Heart right ventricle (tissue), 16 donors: ENCODE data around the gene CAPZA1. TPM values are rescaled to one million over a fixed set of nuclear protein-coding genes. Genes with fewer than 3 reads are reported as not detected.

Source experiments
- ATAC-seq, 8 donors: fragments of 200-7000 bp; cut with Tn5 transposase; one replicate each; pipeline ENCODE4 v1.9.1; 2020; ENCODE audit warnings: mild to moderate bottlenecking in 8 of 8, moderate library complexity in 8 of 8, moderate number of reproducible peaks in 1 of 8
- DNase-seq, 2 donors: peaks; one replicate each; pipeline ENCODE4 v3.0.0-alpha.2; 2020
- H3K27ac ChIP-seq, 10 donors: fragments of 200-600 bp; sonication (generic) in 2 of 10; one replicate each; pipeline versions ENCODE4 v1.5.0 to v1.8.0; 2020 to 2022; ENCODE audit warnings: mild to moderate bottlenecking in 3 of 10
- H3K27me3 ChIP-seq, 7 donors: fragments of 200-600 bp; one replicate each; pipeline ENCODE4 v1.8.0; 2021 to 2022; ENCODE audit warnings: mild to moderate bottlenecking in 2 of 7
- H3K36me3 ChIP-seq, 9 donors: fragments of 200-600 bp; sonication (generic) in 1 of 9; one replicate each; pipeline versions ENCODE4 v1.5.0 to v1.8.0; 2020 to 2022; ENCODE audit warnings: mild to moderate bottlenecking in 2 of 9
- H3K4me1 ChIP-seq, 9 donors: fragments of 200-600 bp; sonication (generic) in 1 of 9; one replicate each; pipeline versions ENCODE4 v1.5.0 to v1.8.0; 2020 to 2022; ENCODE audit warnings: mild to moderate bottlenecking in 4 of 9
- H3K4me3 ChIP-seq, 10 donors: fragments of 200-600 bp; sonication (generic) in 2 of 10; one replicate each; pipeline versions ENCODE4 v1.5.0 to v1.8.0; 2020 to 2022; ENCODE audit warnings: mild to moderate bottlenecking in 7 of 10, moderate library complexity in 2 of 10
- H3K9me3 ChIP-seq, 11 donors: fragments of 200-600 bp in 10 of 11; sonication (generic) in 2 of 11; one replicate each; pipeline versions ENCODE4 v1.5.0 to v1.8.0; 2013 to 2022; ENCODE audit warnings: mild to moderate bottlenecking in 2 of 11, control low read depth in 1 of 11, moderate library complexity in 1 of 11
- WGBS, 2 donors: extraction: QIAGEN DNeasy Blood & Tissue Kit; methylation state at CpG; one replicate each; pipeline ENCODE4 v1.1.7; 2013; ENCODE audit warnings: inconsistent platforms in 1 of 2; 5-methylcytosine and 5-hydroxymethylcytosine counted together
- intact Hi-C, 10 donors: fragments of 100-400 bp; cut with DNase I; formaldehyde crosslinking; loops; one replicate each; pipeline versions ENCODE4 v1.11.1 to v1.14.2; 2022
- polyA plus RNA-seq, 2 donors: library from polyadenylated mRNA; stranded (reverse); fragments of 200-250 nt; gene quantifications; one replicate each; pipeline ENCODE4 v1.2.3, GENCODE V29; 2013
- total RNA-seq, 10 donors: library from RNA; stranded (reverse); fragmentation: NEBNext Ultra II Directional in 3 of 10; extraction: Animal tissue kit (Norgen Biotek cat#: 25700) in 3 of 10; gene quantifications; one replicate each; pipeline versions ENCODE4 v1.2.1 to v1.2.4, GENCODE V29; 2021 to 2023
- TF ChIP-seq, protein P1 (sequence below), 9 donors: fragments of 200-600 bp; sonication (generic) in 2 of 9; IDR thresholded peaks; one replicate each; pipeline versions ENCODE4 v1.5.0 to v1.8.0; 2021 to 2022; ENCODE audit warnings: antibody characterized with exemption in 9 of 9, mild to moderate bottlenecking in 5 of 9, moderate library complexity in 1 of 9
- donor health status: Arrhythmogenic right ventricular cardiomyopathy.
- donor health status: ischemic (EF 13 %, LVEDD 7.1; RV severe dilation, severe dysfunction).
- donor health status: healthy with polysubstance abuse.
- donor health status: DM: no; HTN: yes; CAD: no.
- donor health status: DM: no; HTN: no; CAD: no.
- donor health status: ischemic (EF 25% LVEDD 6.9; RV normal size, moderate dysfunction).
- donor health status: ischemic (EF 25% LVEDD 5.7; RV mildly dilated, moderate dysfunction).
- donor health status: healthy.
- donor health status: DM: yes; HTN: yes; CAD: no.
- donor health status: Ischemic cardiomyopathy.
- donor health status: ischemic (EF 35%, LVEDD 5.7; RV mildly dilated, moderate dysfunction).
- donor health status: nonischemic (EF 11% LVEDD 7.7; RV severe dilation, severe dysfunction).
- donor health status: DM: yes; HTN: yes; CAD: no.
- donor health status: PGD.
- donor health status: ischemic (EF 29% LVEDD 5.4; RV normal size, mild dysfunction).
- donor health status: nonischemic (EF 23%, LVEDD 6.1; RV moderate dilation, normal function).

Gene CAPZA1
- total and polyA plus RNA-seq, 12 donors = 19.5 to 58.3 (median 23.6) TPM

DNA sequence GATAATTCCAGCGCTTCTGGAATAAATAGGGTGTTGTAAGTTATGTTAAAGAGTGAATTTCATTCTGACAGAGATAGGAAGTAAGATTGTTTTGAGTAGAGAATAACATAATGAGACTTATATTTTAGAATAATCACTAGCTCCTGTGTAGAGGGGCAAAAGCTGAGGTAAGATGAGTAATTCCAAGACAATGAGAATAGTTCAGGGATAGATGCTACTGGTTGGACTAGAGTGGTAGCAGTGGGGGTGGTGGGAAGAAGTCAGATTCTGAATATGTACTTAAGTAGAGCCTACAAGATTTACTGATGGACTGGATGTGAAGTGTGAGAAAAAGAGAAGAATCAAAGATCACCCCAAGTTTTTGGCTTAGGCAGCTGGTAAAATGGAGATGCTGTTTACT is 31.6 kb downstream of the CAPZA1 start:
- intact Hi-C loops = no loop called here
- WGBS, 2 donors = 97 to 98% methylated on average over 1 of the region's 1 CpG
- DNase-seq = no peak

DNA sequence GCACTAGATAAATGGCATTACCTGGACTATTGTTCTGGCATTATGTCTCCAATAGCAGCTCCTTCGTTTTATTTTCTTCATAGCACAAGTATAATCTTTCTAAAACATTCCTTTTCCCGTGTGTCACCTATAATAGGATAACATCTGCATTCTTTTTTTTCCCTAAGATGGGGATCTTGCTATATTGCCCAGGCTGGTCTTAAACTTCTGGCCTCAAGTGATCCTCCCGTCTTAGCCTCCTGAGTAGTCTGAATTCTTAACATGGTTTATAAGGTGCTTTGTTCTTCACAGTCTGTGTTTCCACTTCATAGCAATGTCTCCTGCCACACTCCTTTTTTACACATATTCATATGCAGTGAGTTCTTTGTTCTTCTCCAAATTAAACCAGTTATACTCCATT is 46.2 kb downstream of the CAPZA1 start:
- TF ChIP-seq, protein P1, sequence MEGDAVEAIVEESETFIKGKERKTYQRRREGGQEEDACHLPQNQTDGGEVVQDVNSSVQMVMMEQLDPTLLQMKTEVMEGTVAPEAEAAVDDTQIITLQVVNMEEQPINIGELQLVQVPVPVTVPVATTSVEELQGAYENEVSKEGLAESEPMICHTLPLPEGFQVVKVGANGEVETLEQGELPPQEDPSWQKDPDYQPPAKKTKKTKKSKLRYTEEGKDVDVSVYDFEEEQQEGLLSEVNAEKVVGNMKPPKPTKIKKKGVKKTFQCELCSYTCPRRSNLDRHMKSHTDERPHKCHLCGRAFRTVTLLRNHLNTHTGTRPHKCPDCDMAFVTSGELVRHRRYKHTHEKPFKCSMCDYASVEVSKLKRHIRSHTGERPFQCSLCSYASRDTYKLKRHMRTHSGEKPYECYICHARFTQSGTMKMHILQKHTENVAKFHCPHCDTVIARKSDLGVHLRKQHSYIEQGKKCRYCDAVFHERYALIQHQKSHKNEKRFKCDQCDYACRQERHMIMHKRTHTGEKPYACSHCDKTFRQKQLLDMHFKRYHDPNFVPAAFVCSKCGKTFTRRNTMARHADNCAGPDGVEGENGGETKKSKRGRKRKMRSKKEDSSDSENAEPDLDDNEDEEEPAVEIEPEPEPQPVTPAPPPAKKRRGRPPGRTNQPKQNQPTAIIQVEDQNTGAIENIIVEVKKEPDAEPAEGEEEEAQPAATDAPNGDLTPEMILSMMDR (IDR thresholded peaks at IDR 0.05) = no peak
- ATAC-seq (no peak), DNase-seq (no peak)
- H3K9me3 ChIP-seq = no peaks in the 10 kb centered on the region
- H3K4me3 ChIP-seq = no peak overlapping the region
- H3K36me3 ChIP-seq = peaks cover 0 to 100% (median 35%) of the 10 kb centered on the region in 9 donors
- 77 to 79% methylated on average over 3 of the region's 3 CpGs for WGBS, 2 donors
- peaks cover 0 to 14% (median 0%) of the 10 kb centered on the region in 9 donors for H3K4me1 ChIP-seq
- no peaks in the 10 kb centered on the region for H3K27me3 ChIP-seq
- H3K27ac ChIP-seq = no peak overlapping the region
- intact Hi-C loops = no loop called here

More for the DNA sequence above, 31.6 kb downstream of the CAPZA1 start:
- no peaks in the 10 kb centered on the region for H3K9me3 ChIP-seq
- H3K4me3 ChIP-seq = no peak overlapping the region
- TF ChIP-seq, protein P1 (IDR thresholded peaks at IDR 0.05) = no peak
- peaks cover 0 to 96% (median 21%) of the 10 kb centered on the region in 9 donors for H3K36me3 ChIP-seq
- ATAC-seq = no peak
- peaks cover 0 to 8% (median 0%) of the 10 kb centered on the region in 9 donors for H3K4me1 ChIP-seq
- H3K27me3 ChIP-seq = no peaks in the 10 kb centered on the region
- H3K27ac ChIP-seq = no peak overlapping the region

DNA sequence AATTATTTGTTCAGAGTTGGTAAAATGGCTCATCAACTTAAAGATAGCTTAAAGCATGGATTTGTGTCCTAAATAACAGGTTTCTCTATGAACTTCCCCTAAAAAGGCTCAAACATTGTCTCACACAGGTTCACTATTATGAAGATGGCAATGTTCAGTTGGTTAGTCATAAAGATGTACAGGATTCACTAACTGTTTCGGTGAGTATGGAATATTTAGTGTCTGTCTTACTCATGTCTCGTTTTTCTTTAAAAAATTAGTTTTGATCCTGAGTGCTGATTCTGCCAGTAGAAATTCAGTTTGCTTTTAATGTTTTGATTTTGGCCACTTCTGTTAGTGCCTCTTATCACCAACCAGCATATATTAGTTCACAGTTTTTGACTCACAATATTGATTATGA is 47.3 kb downstream of the CAPZA1 start:
- Histone ChIP-seq H3K4me1 (peaks cover 0 to 14% (median 0%) of the 10 kb centered on the region in 9 donors), H3K27me3 (no peaks in the 10 kb centered on the region), H3K27ac (no peak overlapping the region), H3K4me3 (no peak overlapping the region), H3K9me3 (no peaks in the 10 kb centered on the region), H3K36me3 (peaks cover 0 to 100% (median 29%) of the 10 kb centered on the region in 9 donors)
- no peak for DNase-seq
- intact Hi-C loops = no loop called here
- no peak for ATAC-seq
- TF ChIP-seq, protein P1 (IDR thresholded peaks at IDR 0.05) = no peak
- WGBS, 2 donors = 94 to 95% methylated on average over 2 of the region's 2 CpGs

DNA sequence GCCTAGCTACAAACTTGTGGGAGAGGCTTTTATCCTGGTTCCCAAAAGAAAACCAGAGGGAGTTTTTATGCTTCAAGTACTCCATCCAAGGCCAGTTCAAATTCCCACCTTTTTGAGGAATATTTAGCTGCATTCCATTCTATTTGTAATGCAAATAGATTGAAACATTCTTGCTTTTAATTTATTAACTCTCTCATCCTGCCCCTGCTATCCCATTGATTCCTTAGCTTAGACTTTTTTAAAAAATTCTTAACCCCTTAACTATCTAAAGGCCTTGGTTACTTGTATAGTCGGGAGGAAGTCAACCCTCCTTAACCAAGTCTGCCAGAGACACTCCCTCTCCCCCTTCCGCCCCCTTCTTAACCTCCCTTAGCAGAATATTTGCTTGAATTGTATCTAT is 52.4 kb downstream of the CAPZA1 start:
- no peaks in the 10 kb centered on the region for H3K9me3 ChIP-seq
- DNase-seq (no peak), ATAC-seq (no peak)
- intact Hi-C loops = loop anchor here in 6 of 10 donors (5.0 to 10.0 kb wide), 3 partner anchors 45 to 50 kb away; no protein-coding TSS in a partner anchor
- H3K4me3 ChIP-seq = no peak overlapping the region
- peaks cover 10 to 48% (median 29%) of the 10 kb centered on the region in 9 donors for H3K4me1 ChIP-seq
- H3K27me3 ChIP-seq = no peaks in the 10 kb centered on the region
- TF ChIP-seq, protein P1 (IDR thresholded peaks at IDR 0.05) = no peak
- 71 to 72% methylated on average over 2 of the region's 2 CpGs for WGBS, 2 donors
- peak overlapping the region in 1 of 10 donors; percentile 13 for H3K27ac ChIP-seq
- peaks cover 0 to 62% (median 16%) of the 10 kb centered on the region in 9 donors for H3K36me3 ChIP-seq
